Fibroblast of lung (primary cell): ENCODE results near the gene TRIP6.

Experiments
- CTCF ChIP-seq, 2 donors: IDR thresholded peaks in 1 of 2; conservative IDR thresholded peaks in 1 of 2; 1 replicate in 1 of 2; 2 replicates in 1 of 2; pipeline ENCODE4 v1.5.1; 2011 to 2012; ENCODE audit warnings: low read length in 2 of 2, control low read depth in 1 of 2, inconsistent platforms in 1 of 2, low read depth in 1 of 2, mild to moderate bottlenecking in 1 of 2
- EZH2 ChIP-seq: IDR thresholded peaks from 2 replicates; pipeline ENCODE4 v1.5.1; 2012; ENCODE audit warnings: low read length, control low read depth, mild to moderate bottlenecking; ENCODE audit errors: missing control alignments

DNA sequence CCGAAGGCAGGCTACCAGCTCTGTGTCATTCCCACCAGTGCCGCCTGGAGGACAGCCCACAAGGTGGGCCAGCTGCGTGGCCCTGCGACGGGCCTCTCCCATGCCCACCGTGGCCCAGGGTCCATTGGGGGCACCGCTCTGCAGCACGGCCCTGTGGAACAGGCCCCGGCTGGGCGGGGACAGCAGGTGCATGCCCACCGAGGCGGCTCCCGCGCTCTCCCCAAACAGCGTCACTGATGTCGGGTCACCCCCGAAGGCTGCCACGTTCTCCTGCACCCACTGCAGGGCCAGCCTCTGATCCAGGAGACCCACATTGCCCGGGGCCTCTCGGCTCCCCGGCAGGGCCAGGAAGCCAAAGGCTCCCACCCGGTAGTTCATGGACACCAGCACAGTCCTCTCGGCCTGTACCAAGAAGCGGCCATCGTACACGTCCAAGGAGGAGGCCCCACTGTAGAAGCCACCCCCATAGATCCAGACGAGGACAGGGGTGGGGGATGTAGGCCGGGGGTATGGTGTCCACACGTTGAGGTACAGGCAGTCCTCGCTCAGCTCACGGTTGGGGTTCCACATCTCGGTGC, 26.2 kb downstream of the TRIP6 start:
- TF ChIP-seq CTCF (conservative IDR thresholded peaks at IDR 0.05 in 1 of 2, IDR thresholded peaks at IDR 0.05 in 1 of 2; ENCODE audit: low read depth in 1 of 2, low read length in 2 of 2) (no peak), EZH2 (no peak)
